HepG2 (cell line): ENCODE results near the gene TOLLIP. TPM values are rescaled to one million over a fixed set of nuclear protein-coding genes. Genes with fewer than 3 reads are reported as not detected.

Experiments used
- ATAC-seq: fragments of 200-7000 bp; cut with Tn5 transposase; 3 replicates; pipeline ENCODE4 v1.9.1; 2020; ENCODE audit warnings: mild to moderate bottlenecking, moderate library complexity
- BruUV-seq: library from RNA; stranded (reverse); fragments of 400-500 nt; replicated peaks from 2 replicates; lab custom pipeline; 2021; lab: Mats Ljungman, UMichigan
- CTCF ChIA-PET: fragments of 300-600 bp; formaldehyde crosslinking; extraction: SDS; loops from one replicate; lab custom pipeline; 2021; ENCODE audit warnings: low total read pairs, inconsistent platforms, low intra/inter-chr PET ratio; lab: Yijun Ruan, JAX
- POLR2A ChIA-PET: fragments of 350-600 bp; sonication (Branson Sonifier 250); formaldehyde crosslinking; loops from one replicate; lab custom pipeline; 2020; ENCODE audit warnings: antibody characterized with exemption, inconsistent platforms; lab: Yijun Ruan, JAX
- DNase-seq: peaks from one replicate; pipeline ENCODE4 v3.0.0-alpha.2; 2015; ENCODE audit warnings: low spot score
- FAIRE-seq: peaks from 3 replicates; lab custom pipeline; 2011; peaks lifted over from hg19 to GRCh38; lab: Jason Lieb, UNC
- H2AFZ ChIP-seq: one replicate; pipeline ENCODE4 v1.6.1; 2011; ENCODE audit warnings: low read length, inconsistent platforms
- H3K27ac ChIP-seq: fragments of 300-600 bp; 3 replicates; pipeline ENCODE4 v1.8.0; 2011; ENCODE audit warnings: mixed run types, mild to moderate bottlenecking, mixed read lengths, low read length, inconsistent platforms; ENCODE audit not compliant: insufficient read depth; ENCODE audit errors: extremely low read length
- H3K27me3 ChIP-seq, 2 experiments: fragments of 200-600 bp in 1 of 2; 2 replicates in 1 of 2; 3 replicates in 1 of 2; pipeline versions ENCODE4 v1.6.0 to v1.8.0; 2011; ENCODE audit warnings: low read length in 2 of 2, mild to moderate bottlenecking in 2 of 2, moderate library complexity in 2 of 2, inconsistent platforms in 1 of 2; ENCODE audit not compliant: insufficient read depth in 2 of 2, control insufficient read depth in 1 of 2
- H3K36me3 ChIP-seq, 2 experiments: fragments of 200-600 bp in 1 of 2; replicated peaks in 1 of 2; 2 replicates in 1 of 2; 3 replicates in 1 of 2; pipeline versions ENCODE4 v1.5.1 to v1.8.0; 2011; ENCODE audit warnings: low read length in 2 of 2, inconsistent platforms in 1 of 2; ENCODE audit not compliant: insufficient read depth in 2 of 2, control insufficient read depth in 1 of 2
- H3K4me1 ChIP-seq: 2 replicates; pipeline ENCODE4 v1.5.1; 2012; ENCODE audit warnings: low read length, inconsistent platforms; ENCODE audit not compliant: insufficient read depth
- H3K4me2 ChIP-seq: 2 replicates; pipeline ENCODE4 v1.6.0; 2011; ENCODE audit warnings: low read depth, low read length, inconsistent platforms
- H3K4me3 ChIP-seq, 3 experiments: fragments of 200-600 bp in 1 of 3; sonication (generic), shearing (Covaris generic) in 1 of 3; replicated peaks in 1 of 3; 2 replicates each; pipeline ENCODE4 v1.5.1; 2011 to 2016; ENCODE audit warnings: low read length in 3 of 3, inconsistent platforms in 2 of 3, low read depth in 2 of 3, mild to moderate bottlenecking in 2 of 3, control low read depth in 1 of 3, mixed read lengths in 1 of 3; ENCODE audit not compliant: insufficient read depth in 1 of 3
- H3K79me2 ChIP-seq: one replicate; pipeline ENCODE4 v1.6.1; 2011; ENCODE audit warnings: low read length, inconsistent platforms; ENCODE audit not compliant: insufficient read depth
- H3K9ac ChIP-seq: 2 replicates; pipeline ENCODE4 v1.6.0; 2011; ENCODE audit warnings: mild to moderate bottlenecking, low read depth, low read length, inconsistent platforms; ENCODE audit not compliant: insufficient read depth
- H3K9me3 ChIP-seq: 2 replicates; pipeline ENCODE4 v1.5.1; 2012; ENCODE audit warnings: mild to moderate bottlenecking, low read length
- H4K20me1 ChIP-seq: 2 replicates; pipeline ENCODE4 v1.6.0; 2011; ENCODE audit warnings: inconsistent platforms, mild to moderate bottlenecking, low read length, moderate library complexity; ENCODE audit not compliant: insufficient read depth
- CENPX ChIP-seq: sonication (generic); formaldehyde crosslinking; IDR thresholded peaks from 2 replicates; pipeline ENCODE4 v1.9.0; 2021; ENCODE audit warnings: mild to moderate bottlenecking, missing genetic modification reagents, moderate library complexity
- CREM ChIP-seq, 2 experiments: sonication (generic) in 1 of 2; formaldehyde crosslinking in 1 of 2; IDR thresholded peaks; 2 replicates each; pipeline versions ENCODE4 v1.4.0 to v1.6.1; 2016 to 2020; ENCODE audit warnings: antibody characterized with exemption in 1 of 2, mild to moderate bottlenecking in 1 of 2, missing genetic modification reagents in 1 of 2
- EP300 ChIP-seq, 3 experiments: sonication (generic) in 1 of 3; formaldehyde crosslinking in 1 of 3; IDR thresholded peaks; 2 replicates each; pipeline versions ENCODE4 v1.5.1 to v1.6.1; 2011 to 2020; ENCODE audit warnings: low read depth in 2 of 3, low read length in 2 of 3, borderline replicate concordance in 1 of 3, improper control_type of control experiment in 1 of 3, mild to moderate bottlenecking in 1 of 3, missing genetic modification reagents in 1 of 3, moderate library complexity in 1 of 3
- GPN1 ChIP-seq: sonication (generic); formaldehyde crosslinking; IDR thresholded peaks from 2 replicates; pipeline ENCODE4 v1.5.1; 2020; ENCODE audit warnings: missing genetic modification reagents, borderline replicate concordance
- HHEX ChIP-seq: IDR thresholded peaks from 2 replicates; pipeline ENCODE4 v1.6.1; 2016; ENCODE audit warnings: control low read depth
- MAFF ChIP-seq: IDR thresholded peaks from 2 replicates; pipeline ENCODE4 v1.6.1; 2011; ENCODE audit warnings: low read depth, low read length, improper control_type of control experiment
- MED8 ChIP-seq: sonication (generic); formaldehyde crosslinking; IDR thresholded peaks from 2 replicates; pipeline ENCODE4 v1.8.1; 2023; ENCODE audit warnings: mild to moderate bottlenecking, missing genetic modification reagents; ENCODE audit not compliant: insufficient replicate concordance
- NFIC ChIP-seq: IDR thresholded peaks from 2 replicates; pipeline ENCODE4 v1.6.1; 2012; ENCODE audit warnings: mild to moderate bottlenecking, low read length, inconsistent platforms
- SCMH1 ChIP-seq: sonication (generic); formaldehyde crosslinking; IDR thresholded peaks from 2 replicates; pipeline ENCODE4 v1.9.0; 2021; ENCODE audit warnings: missing genetic modification reagents, mild to moderate bottlenecking, borderline replicate concordance
- STAT5B ChIP-seq: sonication (generic); formaldehyde crosslinking; IDR thresholded peaks from 2 replicates; pipeline ENCODE4 v1.4.0; 2020; ENCODE audit warnings: missing genetic modification reagents
- TEF ChIP-seq: sonication (generic); formaldehyde crosslinking; IDR thresholded peaks from 2 replicates; pipeline ENCODE4 v1.5.0; 2020; ENCODE audit warnings: missing genetic modification reagents
- ZFP1 ChIP-seq: IDR thresholded peaks from 2 replicates; pipeline ENCODE4 v1.6.1; 2016
- ZMYM2 ChIP-seq: sonication (generic); formaldehyde crosslinking; IDR thresholded peaks from 2 replicates; pipeline ENCODE4 v1.8.0; 2022; ENCODE audit warnings: mild to moderate bottlenecking, missing genetic modification reagents
- ZNF138 ChIP-seq: sonication (generic); formaldehyde crosslinking; IDR thresholded peaks from 2 replicates; pipeline ENCODE4 v1.5.0; 2020; ENCODE audit warnings: mild to moderate bottlenecking, low read depth, missing genetic modification reagents
- ZNF230 ChIP-seq: sonication (generic); formaldehyde crosslinking; IDR thresholded peaks from 2 replicates; pipeline ENCODE4 v1.4.0; 2020; ENCODE audit warnings: mild to moderate bottlenecking, missing genetic modification reagents
- ZNF24 ChIP-seq: fragments of 450-650 bp; IDR thresholded peaks from 2 replicates; pipeline ENCODE4 v1.6.1; 2017; ENCODE audit warnings: antibody characterized with exemption, mild to moderate bottlenecking
- ZNF296 ChIP-seq: sonication (generic); formaldehyde crosslinking; conservative IDR thresholded peaks from 2 replicates; pipeline ENCODE4 v1.5.0; 2020; ENCODE audit warnings: mild to moderate bottlenecking, missing genetic modification reagents
- ZNF354B ChIP-seq: sonication (generic); formaldehyde crosslinking; IDR thresholded peaks from 2 replicates; pipeline ENCODE4 v1.8.0; 2022; ENCODE audit warnings: mild to moderate bottlenecking, missing genetic modification reagents
- WGBS: methylation state at CpG from one replicate; pipeline ENCODE4 v1.1.6; 2017; ENCODE audit warnings: low lambda C conversion rate; 5-methylcytosine and 5-hydroxymethylcytosine counted together
- in situ Hi-C: cut with HindIII; loops from 2 replicates; pipeline ENCODE4 v1.10.0; 2017; ENCODE audit warnings: low pct_unique_long_range_greater_than_20kb; ENCODE audit not compliant: extremely low pct_ligation_motif_present
- intact Hi-C: fragments of 100-400 bp; cut with micrococcal nuclease; formaldehyde crosslinking; loops from one replicate; pipeline ENCODE4 v1.10.0; 2022; ENCODE audit not compliant: unreplicated experiment
- polyA plus RNA-seq, 8 experiments: library from polyadenylated mRNA; depleted of rRNA in 3 of 8; stranded (reverse) in 7 of 8; unstranded in 1 of 8; fragments of >200 nt; fragmentation: Illumina TruSeq in 4 of 8; extraction: Trizol in 4 of 8; gene quantifications; 2 replicates each; pipeline versions ENCODE4 v1.2.1 to v1.2.3, GENCODE V29; 2011 to 2016; ENCODE audit warnings: low read depth in 4 of 8, missing spikeins in 1 of 8, mixed read lengths in 1 of 8; ENCODE audit not compliant: insufficient read depth in 1 of 8
- total RNA-seq, 5 experiments: library from RNA; depleted of rRNA; stranded (reverse); fragments of >200 nt; fragmentation: Illumina TruSeq; extraction: Trizol; gene quantifications; 2 replicates each; pipeline ENCODE4 v1.2.3, GENCODE V29; 2016; ENCODE audit warnings: low read depth in 1 of 5
- TF ChIP-seq, protein P1 (sequence below): IDR thresholded peaks from 2 replicates; pipeline ENCODE4 v1.6.1; 2016; ENCODE audit warnings: low read depth, control low read depth

Gene TOLLIP
- total and polyA plus RNA-seq, 2 of the 13 experiments (the other 11 are each of a cell fraction or from before 2014, with no cell fraction given): 25.9 to 47.5 TPM

- POLR2A ChIA-PET: no interaction called here
Observed at GRCh38 chr11:1345737-1346513, 36.5 kb upstream of the TOLLIP start.

More at GRCh38 chr11:1345737-1346513, 36.5 kb upstream of the TOLLIP start:
- in situ Hi-C loops: no loop called here
- Histone ChIP-seq H3K27ac (no peak overlapping the region), H3K9ac (no peak overlapping the region), H3K79me2 (no peaks in the 10 kb centered on the region), H4K20me1 (no peaks in the 10 kb centered on the region), H3K4me1 (peaks cover 2% of the 10 kb centered on the region; the same call in 1 of the 2 replicates), H3K4me2 (no peak overlapping the region), H3K27me3 (peaks cover 10 to 53% of the 10 kb centered on the region in 2 experiments), H3K36me3 (no peaks in the 10 kb centered on the region), H3K4me3 (no peak overlapping the region), H3K9me3 (no peaks in the 10 kb centered on the region), H2AFZ (no peak overlapping the region)
- CTCF ChIA-PET: no interaction called here
- intact Hi-C loops: no loop called here
- TF ChIP-seq CREM (IDR thresholded peaks at IDR 0.05): no peak
- no peak for TF ChIP-seq CREM (CRISPR knock-in tag; IDR thresholded peaks at IDR 0.05)
- no peak for TF ChIP-seq HHEX (CRISPR knock-in tag)
- no peak for TF ChIP-seq ZFP1
- TF ChIP-seq MAFF: no peak
- no peak for TF ChIP-seq STAT5B (CRISPR knock-in tag)
- TF ChIP-seq ZNF138 (CRISPR knock-in tag): no peak
- no peak for TF ChIP-seq ZNF354B (CRISPR knock-in tag)
- no peak for TF ChIP-seq ZMYM2
- TF ChIP-seq CENPX (CRISPR knock-in tag): no peak
- TF ChIP-seq ZNF230: no peak
- no peak for TF ChIP-seq GPN1 (CRISPR knock-in tag)
- TF ChIP-seq MED8 (CRISPR knock-in tag): no peak
- TF ChIP-seq ZNF24: no peak
- TF ChIP-seq ZNF296 (CRISPR knock-in tag): no peak
- no peak for TF ChIP-seq SCMH1 (CRISPR knock-in tag)
- TF ChIP-seq NFIC: no peak
- no peak for TF ChIP-seq EP300 (IDR thresholded peaks at IDR 0.05; ENCODE audit: low read depth in 2 of 2, low read length in 2 of 2)
- no peak for TF ChIP-seq EP300 (CRISPR knock-in tag; IDR thresholded peaks at IDR 0.05; ENCODE audit: borderline replicate concordance)
- TF ChIP-seq, protein P1, sequence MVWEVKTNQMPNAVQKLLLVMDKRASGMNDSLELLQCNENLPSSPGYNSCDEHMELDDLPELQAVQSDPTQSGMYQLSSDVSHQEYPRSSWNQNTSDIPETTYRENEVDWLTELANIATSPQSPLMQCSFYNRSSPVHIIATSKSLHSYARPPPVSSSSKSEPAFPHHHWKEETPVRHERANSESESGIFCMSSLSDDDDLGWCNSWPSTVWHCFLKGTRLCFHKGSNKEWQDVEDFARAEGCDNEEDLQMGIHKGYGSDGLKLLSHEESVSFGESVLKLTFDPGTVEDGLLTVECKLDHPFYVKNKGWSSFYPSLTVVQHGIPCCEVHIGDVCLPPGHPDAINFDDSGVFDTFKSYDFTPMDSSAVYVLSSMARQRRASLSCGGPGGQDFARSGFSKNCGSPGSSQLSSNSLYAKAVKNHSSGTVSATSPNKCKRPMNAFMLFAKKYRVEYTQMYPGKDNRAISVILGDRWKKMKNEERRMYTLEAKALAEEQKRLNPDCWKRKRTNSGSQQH (CRISPR knock-in tag): no peak
- TF ChIP-seq TEF (CRISPR knock-in tag): no peak
- no peak for DNase-seq
- no peak for ATAC-seq
- no peak for FAIRE-seq
- 40% methylated on average over 28 of the region's 28 CpGs for WGBS
- BruUV-seq: no TSS peak
